ENCODE results near the gene TKFC. TPM values are rescaled to one million over a fixed set of nuclear protein-coding genes. Genes with fewer than 3 reads are reported as not detected.

The TKFC gene
- total RNA-seq, 2 experiments from 2014 or later = 70.0 to 70.3 TPM

DNA sequence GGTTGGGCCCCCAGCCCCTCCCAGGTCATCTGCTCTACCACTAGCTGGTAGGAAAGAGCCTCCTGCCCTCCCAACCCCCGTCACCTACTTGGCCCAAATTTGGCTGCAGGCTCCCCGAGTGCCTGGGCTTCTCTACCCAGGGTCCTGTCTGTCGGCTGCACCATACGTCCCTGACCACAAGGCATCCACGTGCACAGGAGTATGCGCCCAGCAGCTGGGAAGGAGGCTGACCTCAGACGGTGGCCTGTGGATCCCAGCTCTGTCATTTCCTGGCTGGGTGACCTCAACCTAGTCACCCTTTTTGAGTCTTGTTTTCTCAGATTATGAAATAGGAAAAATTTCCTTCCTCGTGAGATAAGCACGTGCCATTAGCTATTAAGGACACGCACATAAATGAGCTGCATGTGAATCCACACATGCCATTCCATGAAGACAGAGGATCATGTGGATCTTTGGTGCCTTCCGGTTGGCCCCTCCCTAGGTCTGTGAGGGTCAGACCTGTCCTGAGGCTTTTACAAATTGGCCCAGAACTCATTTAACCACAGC is 15.0 kb downstream of the TKFC start:
- Mint-ChIP-seq H3K4me3 (no peak overlapping the region), H3K4me1 (peaks cover 2% of the 10 kb centered on the region), H3K27me3 (no peaks in the 10 kb centered on the region), H3K27ac (no peak overlapping the region), H3K36me3 (peaks cover 3% of the 10 kb centered on the region), H3K9me3 (no peaks in the 10 kb centered on the region)
- DNase-seq = no peak

DNA sequence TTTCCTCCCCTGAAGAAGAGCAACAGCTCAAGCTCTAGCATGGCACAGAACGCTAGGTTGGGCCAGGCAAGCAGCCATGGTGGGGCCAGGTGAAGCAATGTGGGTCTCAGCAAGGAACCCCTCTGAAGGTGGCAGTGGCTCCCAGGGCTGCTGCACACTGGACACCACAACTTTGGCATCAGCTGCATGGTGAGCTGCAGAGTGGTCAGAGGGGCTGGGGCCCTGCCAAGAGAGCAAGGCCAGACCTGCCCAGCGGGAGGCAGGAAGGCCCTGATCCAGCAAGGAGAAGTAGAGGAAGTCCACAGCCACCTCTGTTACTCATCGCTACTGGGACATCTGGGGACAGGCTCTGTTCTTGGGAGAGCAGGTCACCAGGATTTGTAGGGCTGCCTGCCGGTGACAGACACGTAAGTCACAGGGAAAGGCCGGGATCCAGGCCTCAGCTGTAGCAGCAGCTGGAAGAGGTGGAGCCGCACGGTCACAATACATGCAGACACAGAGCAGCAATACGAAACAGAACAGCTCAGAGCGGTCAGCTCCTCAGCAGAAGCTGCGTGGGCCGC is 16.2 kb downstream of the TKFC start:
- H3K4me3 Mint-ChIP-seq = no peak overlapping the region
- DNase-seq = no peak
- no peaks in the 10 kb centered on the region for H3K27me3 Mint-ChIP-seq
- H3K4me1 Mint-ChIP-seq = peaks cover 2% of the 10 kb centered on the region
- H3K9me3 Mint-ChIP-seq = no peaks in the 10 kb centered on the region
- no peak overlapping the region for H3K27ac Mint-ChIP-seq
- peaks cover 10% of the 10 kb centered on the region for H3K36me3 Mint-ChIP-seq

DNA sequence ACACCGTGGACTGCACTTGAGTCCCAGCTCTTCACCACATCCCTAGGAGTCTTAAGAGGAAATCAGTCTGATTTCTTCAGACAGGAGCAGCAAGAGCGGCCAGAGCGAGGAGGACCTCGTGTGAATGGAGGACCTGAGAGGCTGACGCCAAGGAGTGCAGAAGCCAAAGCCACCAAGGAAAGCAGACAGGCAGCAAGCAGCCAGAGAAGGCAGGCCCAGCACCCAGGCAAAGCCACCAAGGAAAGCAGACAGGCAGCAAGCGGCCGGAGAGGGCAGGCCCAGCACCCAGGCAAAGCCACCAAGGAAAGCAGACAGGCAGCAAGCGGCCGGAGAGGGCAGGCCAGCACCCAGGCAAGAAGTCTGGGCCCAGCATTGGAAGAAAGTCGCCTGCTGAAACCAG is 16.9 kb downstream of the TKFC start:
- no peak for DNase-seq
- Mint-ChIP-seq H3K36me3 (peaks cover 10% of the 10 kb centered on the region), H3K27ac (no peak overlapping the region), H3K4me3 (no peak overlapping the region), H3K4me1 (peaks cover 2% of the 10 kb centered on the region), H3K9me3 (no peaks in the 10 kb centered on the region), H3K27me3 (no peaks in the 10 kb centered on the region)

DNA sequence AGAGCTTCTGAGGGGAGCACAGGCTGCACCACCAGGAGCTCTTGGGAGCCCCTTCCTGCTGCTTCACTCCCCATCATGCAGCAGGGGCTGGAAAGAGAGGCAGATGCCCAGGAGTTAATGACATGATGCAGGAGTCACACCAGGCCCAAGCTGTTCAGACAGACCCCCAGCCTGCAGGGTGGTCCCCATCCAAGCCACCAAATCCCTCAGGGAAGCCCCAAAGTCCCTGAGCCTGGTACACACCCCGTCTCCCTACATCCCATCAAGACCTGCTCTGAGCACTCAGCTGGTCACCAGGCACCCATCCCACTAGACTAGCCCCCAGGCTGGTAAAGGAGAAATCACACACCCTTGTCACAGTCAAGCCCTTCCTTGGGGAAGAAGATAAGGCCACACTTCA is 17.3 kb downstream of the TKFC start:
- H3K27me3 Mint-ChIP-seq = no peaks in the 10 kb centered on the region
- H3K9me3 Mint-ChIP-seq = no peaks in the 10 kb centered on the region
- no peak overlapping the region for H3K4me3 Mint-ChIP-seq
- H3K4me1 Mint-ChIP-seq = peaks cover 2% of the 10 kb centered on the region
- no peak overlapping the region for H3K27ac Mint-ChIP-seq
- no peak for DNase-seq
- peaks cover 13% of the 10 kb centered on the region for H3K36me3 Mint-ChIP-seq

DNA sequence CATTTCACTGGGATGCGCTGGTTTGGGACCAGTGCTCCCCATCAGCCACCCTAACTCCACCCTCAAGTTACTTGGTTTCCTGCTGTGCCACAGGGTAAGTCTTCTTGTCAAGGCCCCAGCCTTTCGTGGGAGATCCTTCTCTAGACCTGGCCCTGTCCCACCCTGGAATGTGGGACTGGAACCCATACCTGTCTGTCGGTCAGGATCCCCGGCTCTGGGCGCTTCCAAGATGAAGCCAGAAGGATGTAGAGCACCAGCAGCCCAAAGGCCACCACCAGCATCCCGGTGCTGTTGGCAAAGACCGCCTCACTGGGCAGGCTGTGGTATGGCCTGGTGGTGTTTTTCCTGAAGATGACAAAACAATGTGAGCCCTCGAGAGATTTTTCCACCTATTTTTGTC is 17.8 kb downstream of the TKFC start:
- H3K9me3 Mint-ChIP-seq = no peaks in the 10 kb centered on the region
- H3K27me3 Mint-ChIP-seq = no peaks in the 10 kb centered on the region
- peaks cover 2% of the 10 kb centered on the region for H3K4me1 Mint-ChIP-seq
- no peak overlapping the region for H3K27ac Mint-ChIP-seq
- H3K4me3 Mint-ChIP-seq = no peak overlapping the region
- DNase-seq = no peak
- peaks cover 13% of the 10 kb centered on the region for H3K36me3 Mint-ChIP-seq

DNA sequence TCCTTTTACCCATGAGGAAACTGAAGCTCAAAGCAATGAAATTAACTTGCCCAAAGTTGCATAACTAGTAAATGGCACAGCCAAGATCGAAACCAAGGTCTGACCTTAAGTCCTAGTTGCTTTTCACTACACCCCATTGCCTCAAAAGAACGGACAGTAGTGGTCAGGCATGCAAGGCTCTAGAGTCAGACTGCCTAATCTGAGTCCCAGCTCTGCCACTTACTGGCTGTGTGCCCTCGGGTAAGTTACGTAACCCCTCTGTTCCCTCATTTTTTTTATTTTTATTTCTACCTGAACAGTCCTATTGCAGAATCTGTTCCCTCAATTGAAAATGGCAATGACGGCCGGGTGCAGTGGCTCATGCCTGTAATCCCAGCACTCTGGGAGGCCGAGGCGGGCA is 19.0 kb downstream of the TKFC start:
- no peaks in the 10 kb centered on the region for H3K27me3 Mint-ChIP-seq
- H3K36me3 Mint-ChIP-seq = peaks cover 13% of the 10 kb centered on the region
- no peak overlapping the region for H3K4me3 Mint-ChIP-seq
- no peak for DNase-seq
- no peaks in the 10 kb centered on the region for H3K9me3 Mint-ChIP-seq
- no peak overlapping the region for H3K27ac Mint-ChIP-seq
- H3K4me1 Mint-ChIP-seq = no peaks in the 10 kb centered on the region

DNA sequence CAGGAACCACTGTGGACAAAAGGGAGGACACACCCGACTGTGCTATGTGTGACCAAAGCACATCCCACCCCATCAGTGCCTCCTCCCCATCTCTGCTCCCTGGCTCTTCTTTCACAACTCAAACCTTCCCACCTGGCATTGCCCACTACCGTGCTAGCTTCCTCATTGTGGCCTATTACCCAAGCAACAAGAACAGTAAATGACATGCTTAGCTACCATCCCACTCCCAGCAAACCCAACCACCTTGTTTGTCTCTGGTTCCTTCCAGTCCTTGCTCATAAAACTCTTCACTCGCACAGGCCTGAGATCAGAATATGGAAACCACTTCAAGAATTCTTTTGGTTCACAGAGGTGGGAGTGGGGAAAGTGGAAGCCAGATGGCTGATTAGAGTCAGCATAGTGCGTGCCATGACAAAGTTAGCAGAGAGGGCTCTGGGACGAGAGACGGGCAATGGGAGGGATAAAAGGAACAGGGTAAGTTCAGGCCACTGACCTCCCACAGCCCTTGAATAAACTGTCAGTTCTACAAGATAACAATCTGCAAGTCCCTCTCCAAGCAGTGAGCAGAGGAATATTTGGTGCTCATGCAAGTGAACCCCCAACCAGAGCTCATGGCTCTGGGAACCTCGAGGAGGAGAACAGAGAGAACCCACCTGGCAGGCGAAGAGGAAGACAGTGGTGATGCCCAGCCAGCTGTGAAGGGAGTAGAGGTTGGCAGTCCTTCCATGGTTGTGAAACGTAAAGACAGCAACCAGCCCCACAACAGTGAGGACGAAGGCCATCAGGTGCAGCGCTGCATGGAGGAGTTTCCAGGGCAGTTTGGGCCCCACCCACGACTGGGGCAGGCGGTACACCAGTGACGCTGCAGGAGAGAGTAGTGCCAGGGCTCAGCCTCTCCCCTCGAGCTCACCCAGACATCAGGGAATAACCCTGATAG is 20.4 kb downstream of the TKFC start:
- Mint-ChIP-seq H3K4me3 (no peak overlapping the region), H3K27ac (no peak overlapping the region), H3K36me3 (peaks cover 13% of the 10 kb centered on the region), H3K4me1 (peaks cover 6% of the 10 kb centered on the region), H3K27me3 (no peaks in the 10 kb centered on the region), H3K9me3 (no peaks in the 10 kb centered on the region)
- DNase-seq = no peak

DNA sequence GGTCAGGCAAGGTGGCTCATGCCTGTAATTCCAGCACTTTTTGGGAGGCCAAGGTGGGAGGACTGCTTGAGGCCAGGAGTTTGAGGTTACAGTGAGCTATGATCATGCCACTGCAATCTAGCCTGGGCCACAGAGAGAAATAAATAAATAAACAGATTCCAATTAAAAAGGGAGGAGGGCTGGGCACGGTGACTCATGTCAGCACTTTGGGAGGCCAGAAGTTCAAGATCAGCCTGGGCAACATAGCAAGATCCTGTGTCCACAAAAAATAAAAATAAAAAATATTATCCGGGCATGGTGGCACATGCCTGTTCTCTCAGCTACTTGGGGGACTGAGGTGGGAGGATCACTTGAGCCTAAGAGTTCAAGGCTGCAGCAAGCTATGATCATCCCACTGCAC is 21.2 kb downstream of the TKFC start:
- DNase-seq = no peak
- Mint-ChIP-seq H3K9me3 (no peaks in the 10 kb centered on the region), H3K27ac (peak overlapping the region; percentile 54), H3K36me3 (peaks cover 13% of the 10 kb centered on the region), H3K4me3 (no peak overlapping the region), H3K4me1 (peaks cover 6% of the 10 kb centered on the region), H3K27me3 (no peaks in the 10 kb centered on the region)

DNA sequence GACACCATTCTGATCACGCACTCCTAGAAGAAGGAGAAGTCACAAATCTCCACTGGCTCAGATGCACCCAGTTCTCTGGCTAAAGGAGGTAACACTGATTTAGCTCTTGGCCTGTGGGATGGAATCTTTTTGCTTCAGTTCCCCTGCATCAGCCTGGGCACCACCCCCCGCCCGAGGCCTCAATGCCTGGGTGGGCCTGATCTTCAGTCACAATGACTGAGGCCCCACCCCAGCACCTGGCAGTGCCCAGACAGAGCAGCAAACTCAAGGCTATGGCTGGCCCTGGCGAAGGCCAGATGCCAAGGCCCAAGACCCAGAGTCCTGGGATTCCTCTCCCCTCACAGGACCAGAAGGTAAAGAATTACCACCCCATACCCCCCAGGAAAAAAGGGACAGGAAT is 23.7 kb downstream of the TKFC start:
- H3K27me3 Mint-ChIP-seq = no peaks in the 10 kb centered on the region
- H3K4me1 Mint-ChIP-seq = peaks cover 17% of the 10 kb centered on the region
- H3K36me3 Mint-ChIP-seq = peaks cover 13% of the 10 kb centered on the region
- peak overlapping the region; percentile 30 for H3K27ac Mint-ChIP-seq
- no peak overlapping the region for H3K4me3 Mint-ChIP-seq
- no peak for DNase-seq
- H3K9me3 Mint-ChIP-seq = no peaks in the 10 kb centered on the region

DNA sequence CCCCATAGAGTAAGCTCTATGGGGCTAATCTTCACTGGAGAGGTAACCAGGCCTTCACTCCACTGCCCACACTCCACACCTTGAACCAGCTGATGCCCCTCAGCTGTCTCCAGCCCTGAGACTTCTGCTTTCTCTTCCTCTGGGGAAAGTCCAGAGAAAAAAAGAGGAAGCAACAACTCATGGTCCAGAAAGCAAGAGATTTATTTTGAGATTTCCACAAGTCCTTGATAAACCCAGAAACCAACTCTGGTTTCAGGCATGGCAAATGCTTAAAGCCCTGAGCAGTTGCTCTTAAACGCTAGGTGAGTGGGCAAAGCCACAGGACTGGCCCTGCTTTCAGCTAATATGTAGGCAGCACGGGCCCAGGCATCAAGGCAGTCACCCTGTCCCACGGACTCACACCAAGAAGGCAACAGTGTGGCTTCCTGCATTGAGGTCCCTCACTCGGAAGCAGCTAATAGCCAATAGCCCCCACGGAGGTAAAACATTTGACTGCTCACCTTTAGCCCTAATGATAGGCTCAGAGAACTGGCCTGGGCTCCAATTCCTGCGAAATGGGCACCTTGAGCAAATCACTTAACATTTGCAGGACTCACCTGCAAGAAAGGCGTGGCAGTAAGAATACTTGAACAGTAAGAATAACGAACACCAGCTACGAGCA is 24.3 kb downstream of the TKFC start:
- Mint-ChIP-seq H3K4me1 (peaks cover 17% of the 10 kb centered on the region), H3K4me3 (no peak overlapping the region), H3K9me3 (no peaks in the 10 kb centered on the region), H3K27ac (peak overlapping the region; percentile 30), H3K36me3 (peaks cover 16% of the 10 kb centered on the region), H3K27me3 (no peaks in the 10 kb centered on the region)
- DNase-seq = no peak

DNA sequence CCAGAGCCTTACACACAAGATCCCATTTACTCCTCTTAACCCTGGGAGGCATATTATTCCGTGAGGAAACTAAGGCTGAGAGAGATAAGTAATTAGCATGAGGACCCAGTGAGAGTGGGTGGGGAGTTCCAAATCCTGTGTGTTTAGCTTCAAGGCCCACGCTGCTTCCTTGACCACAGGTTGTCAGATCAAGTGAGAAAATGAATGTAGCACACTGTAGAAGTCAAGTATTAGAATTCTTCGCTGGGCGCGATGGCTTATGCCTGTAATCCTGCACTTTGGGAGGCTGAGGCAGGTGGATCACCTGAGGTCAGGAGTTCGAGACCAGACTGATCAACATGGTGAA is 24.8 kb downstream of the TKFC start:
- Mint-ChIP-seq H3K4me3 (no peak overlapping the region), H3K36me3 (peaks cover 18% of the 10 kb centered on the region), H3K4me1 (peaks cover 21% of the 10 kb centered on the region), H3K9me3 (no peaks in the 10 kb centered on the region), H3K27ac (peak overlapping the region; percentile 30), H3K27me3 (no peaks in the 10 kb centered on the region)
- DNase-seq = no peak

DNA sequence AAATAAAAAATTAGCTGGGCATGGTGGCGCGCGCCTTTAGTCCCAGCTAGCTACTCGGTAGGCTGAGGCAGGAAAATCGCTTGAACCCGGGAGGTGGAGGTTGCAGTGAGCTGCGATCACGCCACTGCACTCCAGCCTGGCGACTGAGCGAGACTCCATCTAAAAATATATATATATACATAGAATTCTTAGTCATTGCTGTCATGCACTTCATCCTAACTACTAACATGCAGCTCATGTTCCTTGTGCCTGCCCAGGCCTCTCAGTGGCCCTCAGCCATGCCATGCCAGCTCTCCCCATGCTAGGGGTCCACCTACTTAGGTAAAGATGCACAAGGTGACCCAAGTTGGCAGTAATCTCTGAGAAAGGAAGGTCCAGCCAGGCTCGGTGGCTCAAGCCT is 25.5 kb downstream of the TKFC start:
- Mint-ChIP-seq H3K27me3 (no peaks in the 10 kb centered on the region), H3K9me3 (no peaks in the 10 kb centered on the region), H3K4me1 (peaks cover 27% of the 10 kb centered on the region), H3K4me3 (no peak overlapping the region), H3K36me3 (peaks cover 18% of the 10 kb centered on the region), H3K27ac (no peak overlapping the region)
- no peak for DNase-seq

DNA sequence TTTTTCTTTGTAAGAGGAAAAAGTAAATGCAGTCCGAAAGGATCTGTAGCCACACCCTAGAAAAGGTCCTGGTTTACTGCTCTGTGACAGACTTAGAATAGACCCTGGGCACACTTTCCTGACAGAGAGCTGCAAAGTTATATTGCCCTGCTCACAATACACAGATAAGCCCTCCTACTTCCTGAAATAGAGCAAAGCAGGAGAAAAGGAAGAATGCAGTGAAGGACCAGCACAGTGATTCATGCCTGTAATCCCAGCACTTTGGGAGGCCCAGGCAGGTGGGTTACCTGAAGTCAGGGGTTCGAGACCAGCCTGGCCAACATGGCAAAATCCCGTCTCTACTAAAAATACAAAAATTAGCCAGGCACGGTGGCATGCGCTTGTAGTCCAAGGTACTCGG is 26.5 kb downstream of the TKFC start:
- Mint-ChIP-seq H3K4me3 (no peak overlapping the region), H3K27ac (peak overlapping the region; percentile 95)

DNA sequence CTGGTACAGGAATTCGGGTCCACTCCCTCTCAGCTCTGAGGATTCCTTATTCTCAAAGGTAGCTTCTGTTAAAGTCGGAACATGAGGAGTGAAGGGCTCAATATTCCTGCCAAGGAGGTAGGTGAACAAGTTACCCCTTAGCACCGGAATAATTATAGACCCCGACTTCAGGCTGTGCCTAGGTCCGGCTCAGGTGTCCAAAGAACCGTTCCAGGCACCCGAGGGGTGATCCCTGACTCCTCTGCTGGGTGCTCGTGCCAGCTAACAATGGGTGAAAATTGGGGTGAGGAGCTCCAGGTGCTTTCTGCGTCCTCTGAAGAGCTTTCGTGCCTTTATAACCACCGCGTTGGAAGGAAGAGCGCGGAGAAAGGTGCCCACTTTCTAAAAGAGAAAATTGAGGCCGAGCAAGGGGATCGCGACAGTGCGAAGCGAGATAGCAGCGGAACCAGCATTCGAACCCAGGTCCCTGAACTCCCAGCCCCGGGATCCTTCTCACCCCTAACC is 28.3 kb downstream of the TKFC start:
- Mint-ChIP-seq H3K4me3 (peak overlapping the region; percentile 99), H3K27ac (peak overlapping the region; percentile 95), H3K36me3 (peaks cover 19% of the 10 kb centered on the region), H3K9me3 (no peaks in the 10 kb centered on the region), H3K27me3 (no peaks in the 10 kb centered on the region), H3K4me1 (peaks cover 32% of the 10 kb centered on the region)
- no peak for DNase-seq

More for the DNA sequence above, 26.5 kb downstream of the TKFC start:
- Mint-ChIP-seq H3K36me3 (peaks cover 20% of the 10 kb centered on the region), H3K27me3 (no peaks in the 10 kb centered on the region), H3K9me3 (no peaks in the 10 kb centered on the region), H3K4me1 (peaks cover 31% of the 10 kb centered on the region)
- no peak for DNase-seq
